Right hindlimb (tissue), 1 donor: ENCODE results near the gene CDC14A.

Source experiments
- DNase-seq: peaks from one replicate; pipeline ENCODE4 v3.0.0-alpha.2; 2018

The CDC14A gene

GRCh38 chr1:100411019-100411418, 58.7 kb downstream of the CDC14A start:
- DNase-seq: no peak

- no peak for DNase-seq
These were observed 59.3 kb downstream of the CDC14A start for GRCh38 chr1:100411574-100411973.

DNA sequence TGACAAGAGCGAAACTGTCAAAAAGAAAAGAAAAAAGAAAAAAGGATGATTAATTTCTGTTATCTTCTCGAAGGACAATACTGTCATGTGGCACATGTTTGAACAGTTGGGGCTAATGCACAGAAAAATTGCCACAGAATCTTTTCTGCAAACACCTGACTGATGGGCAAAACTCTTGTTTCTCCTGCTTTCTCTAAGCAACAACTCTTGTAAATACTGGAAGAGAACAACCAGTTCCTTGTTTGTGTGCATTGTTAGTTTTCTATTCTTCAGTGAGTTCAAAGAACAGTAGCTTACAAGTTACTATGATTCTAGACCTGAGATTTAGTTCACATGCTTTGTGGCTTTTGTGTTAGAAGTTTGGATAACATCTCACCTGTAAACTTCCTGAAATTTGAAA, 60.7 kb downstream of the CDC14A start:
- no peak for DNase-seq

- DNase-seq: no peak
These were observed 62.6 kb downstream of the CDC14A start for GRCh38 chr1:100414693-100415497.

GRCh38 chr1:100415498-100415778, 63.1 kb downstream of the CDC14A start:
- DNase-seq: no peak

GRCh38 chr1:100419072-100419471, 66.8 kb downstream of the CDC14A start:
- no peak for DNase-seq

DNA sequence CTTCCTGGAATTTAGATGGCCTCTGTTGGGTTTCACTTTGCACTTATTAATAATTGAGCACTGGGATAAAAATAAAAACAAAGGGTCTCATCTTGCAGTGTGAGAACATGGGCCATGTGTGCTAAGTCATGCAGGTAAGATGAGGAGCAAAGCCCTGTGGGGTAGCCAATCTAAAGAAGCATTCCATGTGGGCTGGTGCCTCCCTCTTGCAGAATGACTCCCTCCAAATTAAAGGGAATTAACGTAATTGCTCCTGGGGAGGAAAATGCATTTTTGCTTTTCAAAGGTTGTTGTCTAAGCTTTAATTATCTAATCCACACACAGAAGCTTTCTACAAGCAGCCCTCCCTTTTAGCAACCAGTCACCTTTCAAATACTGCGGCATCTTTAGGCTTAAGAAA, 69.8 kb downstream of the CDC14A start:
- DNase-seq: no peak

DNA sequence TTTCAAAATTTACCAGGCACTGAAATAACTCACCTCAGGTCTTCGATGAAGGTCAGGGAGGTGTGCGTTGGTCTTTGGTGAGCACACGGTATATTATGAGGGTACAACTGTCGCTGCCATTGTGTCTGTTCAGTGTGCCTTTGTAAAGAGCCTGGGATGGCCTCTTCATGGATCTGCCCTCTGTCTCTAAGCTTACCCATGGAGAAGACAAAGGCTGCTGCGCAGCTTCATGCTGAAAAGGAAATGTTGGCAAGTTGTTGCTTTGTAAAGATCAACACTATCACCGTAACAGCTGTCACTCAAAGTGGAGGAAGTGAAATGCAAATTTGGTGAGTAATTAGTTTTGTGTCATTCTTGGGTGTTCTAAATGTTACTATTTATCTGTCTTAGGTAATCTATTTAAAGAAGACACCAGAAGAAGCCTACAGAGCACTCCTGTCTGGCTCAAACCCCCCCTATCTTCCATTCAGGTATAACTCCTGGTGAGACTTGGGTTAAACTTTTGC, 71.6 kb downstream of the CDC14A start:
- DNase-seq: no peak

GRCh38 chr1:100428160-100428559, 75.9 kb downstream of the CDC14A start:
- no peak for DNase-seq

- DNase-seq: no peak
These were observed 78.0 kb downstream of the CDC14A start for GRCh38 chr1:100430325-100430756.

DNA sequence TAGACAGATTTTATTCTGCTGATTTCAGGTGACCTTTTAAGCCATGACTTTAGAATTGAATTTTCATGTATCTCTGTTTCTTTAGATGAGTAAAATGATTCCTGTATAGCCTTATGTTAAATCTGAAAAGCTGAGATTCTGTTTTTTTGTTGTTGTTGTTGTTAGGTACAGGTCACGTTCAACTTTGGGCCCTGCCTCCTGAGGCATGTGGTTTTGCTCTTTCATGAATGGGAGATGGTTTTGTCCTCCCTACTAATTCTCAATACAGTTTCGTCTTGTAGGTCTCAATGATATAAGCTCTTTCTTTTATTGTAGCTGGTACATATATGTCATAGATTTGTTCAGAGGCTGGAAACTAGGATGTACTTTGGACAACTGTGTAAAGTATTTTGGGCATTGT, 79.6 kb downstream of the CDC14A start:
- DNase-seq: no peak

DNA sequence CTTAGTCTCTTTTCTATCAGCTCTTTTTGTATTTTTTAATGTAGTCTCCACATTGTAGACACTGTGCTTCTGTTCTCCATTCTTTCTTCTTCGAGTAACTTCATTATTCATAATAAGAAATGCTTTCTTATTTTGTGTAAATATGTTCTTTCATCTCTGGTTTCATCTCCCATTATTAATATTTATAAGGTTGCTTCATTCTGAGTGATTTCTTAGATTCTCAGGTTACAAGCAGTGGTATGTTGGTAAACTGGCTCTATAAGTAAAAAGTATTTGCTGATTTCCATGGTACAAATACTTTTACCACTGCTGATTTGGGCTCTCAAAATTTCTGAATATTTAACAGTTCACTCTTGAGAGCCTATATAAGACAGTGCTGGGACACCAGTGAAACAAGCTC, 81.3 kb downstream of the CDC14A start:
- DNase-seq: no peak

GRCh38 chr1:100434831-100435230, 82.5 kb downstream of the CDC14A start:
- DNase-seq: no peak

DNA sequence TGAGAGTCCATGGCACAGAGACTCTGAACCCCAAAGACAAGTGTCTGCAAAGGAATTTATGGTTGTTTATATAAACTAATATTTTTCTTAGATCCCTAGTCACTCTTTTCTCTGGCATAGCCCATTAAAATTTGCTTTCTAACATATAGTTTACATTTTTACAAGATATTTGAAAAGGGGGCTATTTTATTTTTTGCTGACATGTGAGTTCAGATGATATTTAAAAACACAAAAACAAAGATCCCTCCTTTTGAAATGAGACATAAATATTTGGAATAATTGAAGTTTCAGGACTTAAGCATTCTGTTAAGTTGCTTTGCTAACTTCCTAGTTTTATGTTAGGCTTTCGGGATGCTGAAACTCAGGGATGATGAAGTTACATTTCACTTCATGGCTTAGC, 86.1 kb downstream of the CDC14A start:
- DNase-seq: no peak

- DNase-seq: no peak
These were observed 86.5 kb downstream of the CDC14A start for GRCh38 chr1:100438789-100439188.

DNA sequence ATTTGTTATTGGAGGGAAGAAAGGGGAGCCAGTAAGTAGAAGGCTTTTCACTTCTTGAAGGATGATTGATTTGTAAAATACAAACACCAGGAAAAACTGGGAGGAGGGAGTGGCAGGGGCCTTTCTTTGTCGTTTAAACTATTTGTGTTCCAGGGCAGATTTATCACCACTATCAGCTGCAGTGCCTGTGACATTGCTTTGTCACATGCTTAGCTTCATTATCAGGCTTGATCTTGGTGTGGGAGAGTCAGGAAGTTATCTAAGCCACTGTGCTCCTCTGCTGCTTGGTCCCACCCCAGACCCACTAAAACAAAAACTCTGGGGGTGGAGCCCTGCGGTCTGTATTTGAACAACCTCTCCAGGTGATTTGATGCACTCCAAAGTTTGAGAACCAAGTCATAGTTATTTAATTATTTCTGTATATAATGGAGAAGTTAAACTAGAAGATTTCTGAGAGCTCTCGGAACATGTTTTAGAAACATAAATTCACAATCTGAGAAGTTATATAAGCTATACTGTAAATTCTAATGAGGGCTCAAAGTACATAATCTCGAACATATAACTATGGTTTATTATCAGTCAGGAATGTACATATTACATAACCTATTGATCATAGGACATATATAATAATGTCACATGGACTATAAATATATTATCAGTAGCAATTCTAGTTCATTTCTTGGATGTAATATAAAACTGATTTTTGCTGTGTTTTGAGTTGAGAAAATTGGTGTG, 87.9 kb downstream of the CDC14A start:
- no peak for DNase-seq

DNA sequence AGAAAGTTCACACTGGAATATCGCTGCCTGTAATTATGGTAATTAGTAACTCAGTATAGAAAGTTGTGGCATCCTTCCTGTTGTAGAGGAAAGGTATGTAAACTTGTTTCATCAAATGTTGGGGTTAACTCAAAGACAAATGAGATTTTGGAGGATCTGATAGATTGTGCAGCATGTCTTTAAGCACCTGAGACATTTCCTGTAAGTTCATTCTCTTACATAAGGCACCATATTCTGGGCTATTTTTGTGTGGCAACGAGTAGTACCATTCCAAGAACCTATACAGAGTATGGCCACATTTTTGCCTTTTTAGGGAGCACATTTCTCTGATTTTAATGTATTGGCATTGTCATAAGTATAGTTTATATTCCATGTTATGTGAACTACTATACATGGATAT, 88.8 kb downstream of the CDC14A start:
- no peak for DNase-seq

- no peak for DNase-seq
These were observed 89.3 kb downstream of the CDC14A start for GRCh38 chr1:100441651-100442050.

DNA sequence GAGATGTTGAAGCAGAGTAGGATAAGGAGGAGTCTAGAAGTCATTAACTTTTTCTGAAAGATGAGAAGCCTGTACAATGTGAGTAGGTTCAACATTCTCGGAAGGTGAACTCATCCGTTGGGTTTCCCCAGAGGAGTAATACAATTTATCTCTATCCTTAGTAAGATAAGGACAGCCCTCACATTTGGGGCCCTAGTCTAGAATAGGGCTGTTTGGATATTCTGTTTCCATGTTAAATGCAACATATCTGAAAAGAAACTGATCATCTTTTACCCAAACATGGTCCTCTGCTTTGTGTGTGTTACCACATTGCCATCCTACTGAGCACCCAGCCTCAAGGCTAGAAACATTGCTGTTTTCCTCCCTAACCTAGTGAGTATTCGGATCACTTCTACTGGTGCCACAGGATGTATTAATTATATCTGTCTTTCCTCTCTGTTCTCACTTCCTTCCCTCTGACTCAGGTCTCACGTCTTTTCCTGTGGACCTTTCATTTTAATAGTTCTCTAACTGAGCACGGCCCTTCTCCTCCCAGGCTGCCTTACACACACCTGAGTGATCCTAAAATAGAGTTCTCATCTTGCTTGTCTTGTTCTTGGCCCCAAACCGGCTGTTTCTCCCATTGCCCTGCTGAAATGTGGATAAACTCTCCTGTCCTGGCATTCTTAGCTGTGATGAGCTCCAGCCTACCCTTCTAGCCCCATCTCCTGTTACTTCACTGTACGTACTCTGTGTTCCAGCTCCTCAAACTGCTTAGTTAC, 91.7 kb downstream of the CDC14A start:
- DNase-seq: peak; percentile 27

- no peak for DNase-seq
These were observed 93.3 kb downstream of the CDC14A start for GRCh38 chr1:100445565-100445964.

- DNase-seq: no peak
These were observed 96.1 kb downstream of the CDC14A start for GRCh38 chr1:100448366-100448765.

DNA sequence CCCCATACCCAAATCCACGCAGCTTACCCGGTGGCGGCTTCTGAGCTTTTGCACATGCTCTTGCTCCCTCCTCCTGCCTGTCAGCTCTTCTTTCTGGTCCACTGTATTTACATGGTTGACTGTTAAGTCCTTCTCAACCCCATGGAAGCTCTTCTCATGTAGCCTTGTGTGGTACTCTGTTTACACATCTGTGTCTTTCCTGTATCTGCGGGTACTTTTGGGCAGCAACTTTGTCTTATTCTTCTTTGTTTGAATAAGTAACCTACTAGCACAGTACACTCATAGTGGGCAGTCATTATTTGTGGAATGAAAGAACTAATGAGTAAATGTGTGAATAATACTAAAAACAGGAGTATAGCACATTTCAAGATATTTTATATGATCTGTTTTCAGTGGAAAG, 97.2 kb downstream of the CDC14A start:
- DNase-seq: no peak

GRCh38 chr1:100452641-100453040, 100.3 kb downstream of the CDC14A start:
- DNase-seq: no peak
